ENCODE results near the gene CTU2. TPM values are rescaled to one million over a fixed set of nuclear protein-coding genes. Genes with fewer than 3 reads are reported as not detected.

Gene CTU2
- total and polyA plus RNA-seq, 7 experiments from 2014 or later: 13.0 to 43.3 (median 26.1) TPM

- Mint-ChIP-seq H3K27ac (no peak overlapping the region), H3K9me3 (peaks cover 0 to 2% (median 0%) of the 10 kb centered on the region in 11 donors), H3K4me1 (no peaks in the 10 kb centered on the region), H3K36me3 (peaks cover 0 to 16% (median 6%) of the 10 kb centered on the region in 5 donors), H3K4me3 (no peak overlapping the region), H3K27me3 (no peaks in the 10 kb centered on the region)
- DNase-seq (no peak), ATAC-seq (no peak)
- intact Hi-C loops (cut with micrococcal nuclease): no loop called here
- POLR2A ChIA-PET: interaction anchor here (1.6 kb wide), 1 partner anchor 9 kb away, joined by 5 read pairs; no protein-coding TSS in a partner anchor
- Histone ChIP-seq H3K27me3 (ENCODE audit: control insufficient read depth in 2 of 2, insufficient read depth in 2 of 2, low read length in 2 of 2) (no peaks in the 10 kb centered on the region), H3K4me3 (ENCODE audit: low read length) (no peak overlapping the region), H3K4me1 (ENCODE audit: control insufficient read depth in 2 of 2, insufficient read depth in 2 of 2, low read length in 2 of 2) (no peaks in the 10 kb centered on the region), H3K9me3 (ENCODE audit: control insufficient read depth in 2 of 3, low read length in 3 of 3) (no peaks in the 10 kb centered on the region), H3K36me3 (ENCODE audit: control insufficient read depth in 2 of 3, insufficient read depth in 3 of 3, low read length in 3 of 3) (peaks cover 4 to 85% (median 12%) of the 10 kb centered on the region in 3 experiments), H3K27ac (ENCODE audit: low read depth, low read length) (no peak overlapping the region)
- CTCF ChIA-PET: interaction anchor here (0.6 kb wide), 1 partner anchor 150 kb away, joined by 3 read pairs; no protein-coding TSS in a partner anchor
These were observed 10.3 kb downstream of the CTU2 start for GRCh38 chr16:88716601-88717001.

GRCh38 chr16:88718178-88718577 lies 11.9 kb downstream of the CTU2 start:
- intact Hi-C loops (cut with micrococcal nuclease): no loop called here
- Mint-ChIP-seq H3K9me3 (peaks cover 0 to 2% (median 0%) of the 10 kb centered on the region in 11 donors), H3K27ac (no peak overlapping the region), H3K27me3 (no peaks in the 10 kb centered on the region), H3K4me1 (no peaks in the 10 kb centered on the region), H3K4me3 (no peak overlapping the region), H3K36me3 (peaks cover 0 to 16% (median 6%) of the 10 kb centered on the region in 5 donors)
- H3K4me3 ChIP-seq (ENCODE audit: low read length): no peak overlapping the region
- H3K9me3 ChIP-seq (ENCODE audit: control insufficient read depth in 2 of 3, low read length in 3 of 3): no peaks in the 10 kb centered on the region
- no peak for ATAC-seq
- DNase-seq: no peak
- ChIA-PET CTCF (no interaction called here), POLR2A (interaction anchor here (0.6 to 1.1 kb wide), 2 partner anchors 20 to 1165 kb away, joined by 3 read pairs; no protein-coding TSS in a partner anchor)
- peaks cover 10 to 98% (median 12%) of the 10 kb centered on the region in 3 experiments for H3K36me3 ChIP-seq (ENCODE audit: control insufficient read depth in 2 of 3, insufficient read depth in 3 of 3, low read length in 3 of 3)
- H3K4me1 ChIP-seq (ENCODE audit: control insufficient read depth in 2 of 2, insufficient read depth in 2 of 2, low read length in 2 of 2): no peaks in the 10 kb centered on the region
- no peak overlapping the region for H3K27ac ChIP-seq (ENCODE audit: low read depth, low read length)
- H3K27me3 ChIP-seq (ENCODE audit: control insufficient read depth in 2 of 2, insufficient read depth in 2 of 2, low read length in 2 of 2): no peaks in the 10 kb centered on the region

GRCh38 chr16:88719267-88719932 lies 13.1 kb downstream of the CTU2 start:
- Histone ChIP-seq H3K36me3 (ENCODE audit: control insufficient read depth in 2 of 3, insufficient read depth in 3 of 3, low read length in 3 of 3) (peaks cover 11 to 97% (median 12%) of the 10 kb centered on the region in 3 experiments), H3K27ac (ENCODE audit: low read depth, low read length) (no peak overlapping the region), H3K4me3 (ENCODE audit: low read length) (no peak overlapping the region), H3K4me1 (ENCODE audit: control insufficient read depth in 2 of 2, insufficient read depth in 2 of 2, low read length in 2 of 2) (no peaks in the 10 kb centered on the region), H3K27me3 (ENCODE audit: control insufficient read depth in 2 of 2, insufficient read depth in 2 of 2, low read length in 2 of 2) (no peaks in the 10 kb centered on the region), H3K9me3 (ENCODE audit: control insufficient read depth in 2 of 3, low read length in 3 of 3) (no peaks in the 10 kb centered on the region)
- no peaks in the 10 kb centered on the region for H3K4me1 Mint-ChIP-seq
- peaks cover 0 to 2% (median 0%) of the 10 kb centered on the region in 11 donors for H3K9me3 Mint-ChIP-seq
- peaks cover 0 to 16% (median 6%) of the 10 kb centered on the region in 5 donors for H3K36me3 Mint-ChIP-seq
- intact Hi-C loops (cut with micrococcal nuclease): no loop called here
- peak overlapping the region in 1 of 9 donors; percentile 9 for H3K27ac Mint-ChIP-seq
- ATAC-seq (no peak), DNase-seq (no peak)
- no peaks in the 10 kb centered on the region for H3K27me3 Mint-ChIP-seq
- H3K4me3 Mint-ChIP-seq: no peak overlapping the region
- ChIA-PET POLR2A (no interaction called here), CTCF (no interaction called here)

GRCh38 chr16:88719933-88720296 lies 13.6 kb downstream of the CTU2 start:
- Histone ChIP-seq H3K4me3 (ENCODE audit: low read length) (no peak overlapping the region), H3K9me3 (ENCODE audit: control insufficient read depth in 2 of 3, low read length in 3 of 3) (no peaks in the 10 kb centered on the region), H3K4me1 (ENCODE audit: control insufficient read depth in 2 of 2, insufficient read depth in 2 of 2, low read length in 2 of 2) (no peaks in the 10 kb centered on the region), H3K36me3 (ENCODE audit: control insufficient read depth in 2 of 3, insufficient read depth in 3 of 3, low read length in 3 of 3) (peaks cover 11 to 97% (median 12%) of the 10 kb centered on the region in 3 experiments), H3K27ac (ENCODE audit: low read depth, low read length) (no peak overlapping the region), H3K27me3 (ENCODE audit: control insufficient read depth in 2 of 2, insufficient read depth in 2 of 2, low read length in 2 of 2) (no peaks in the 10 kb centered on the region)
- no peak overlapping the region for H3K4me3 Mint-ChIP-seq
- ATAC-seq (no peak), DNase-seq (no peak)
- CTCF ChIA-PET: no interaction called here
- intact Hi-C loops (cut with micrococcal nuclease): no loop called here
- H3K27me3 Mint-ChIP-seq: no peaks in the 10 kb centered on the region
- H3K4me1 Mint-ChIP-seq: no peaks in the 10 kb centered on the region
- H3K27ac Mint-ChIP-seq: peak overlapping the region in 1 of 9 donors; percentile 72
- POLR2A ChIA-PET: no interaction called here
- peaks cover 0 to 2% (median 0%) of the 10 kb centered on the region in 11 donors for H3K9me3 Mint-ChIP-seq
- peaks cover 0 to 16% (median 6%) of the 10 kb centered on the region in 5 donors for H3K36me3 Mint-ChIP-seq

GRCh38 chr16:88720396-88720970 lies 14.2 kb downstream of the CTU2 start:
- Histone ChIP-seq H3K27me3 (ENCODE audit: control insufficient read depth in 2 of 2, insufficient read depth in 2 of 2, low read length in 2 of 2) (no peaks in the 10 kb centered on the region), H3K9me3 (ENCODE audit: control insufficient read depth in 2 of 3, low read length in 3 of 3) (no peaks in the 10 kb centered on the region), H3K4me1 (ENCODE audit: control insufficient read depth in 2 of 2, insufficient read depth in 2 of 2, low read length in 2 of 2) (no peaks in the 10 kb centered on the region), H3K4me3 (ENCODE audit: low read length) (no peak overlapping the region), H3K36me3 (ENCODE audit: control insufficient read depth in 2 of 3, insufficient read depth in 3 of 3, low read length in 3 of 3) (peaks cover 11 to 98% (median 12%) of the 10 kb centered on the region in 3 experiments), H3K27ac (ENCODE audit: low read depth, low read length) (no peak overlapping the region)
- Mint-ChIP-seq H3K36me3 (peaks cover 0 to 16% (median 6%) of the 10 kb centered on the region in 5 donors), H3K4me1 (no peaks in the 10 kb centered on the region), H3K27me3 (no peaks in the 10 kb centered on the region), H3K4me3 (no peak overlapping the region), H3K9me3 (peaks cover 0 to 2% (median 0%) of the 10 kb centered on the region in 11 donors), H3K27ac (peak overlapping the region in 1 of 9 donors; percentile 72)
- no peak for DNase-seq
- no peak for ATAC-seq
- ChIA-PET CTCF (interaction anchor here (1.0 kb wide), 1 partner anchor 51 kb away, joined by 3 read pairs; no protein-coding TSS in a partner anchor), POLR2A (no interaction called here)
- intact Hi-C loops (cut with micrococcal nuclease): no loop called here

GRCh38 chr16:88721236-88721635 lies 14.9 kb downstream of the CTU2 start:
- Mint-ChIP-seq H3K36me3 (peaks cover 0 to 16% (median 6%) of the 10 kb centered on the region in 5 donors), H3K9me3 (peaks cover 0 to 2% (median 0%) of the 10 kb centered on the region in 11 donors), H3K27ac (no peak overlapping the region), H3K27me3 (no peaks in the 10 kb centered on the region), H3K4me3 (no peak overlapping the region), H3K4me1 (no peaks in the 10 kb centered on the region)
- Histone ChIP-seq H3K9me3 (ENCODE audit: control insufficient read depth in 2 of 3, low read length in 3 of 3) (no peaks in the 10 kb centered on the region), H3K4me1 (ENCODE audit: control insufficient read depth in 2 of 2, insufficient read depth in 2 of 2, low read length in 2 of 2) (no peaks in the 10 kb centered on the region), H3K27ac (ENCODE audit: low read depth, low read length) (no peak overlapping the region), H3K4me3 (ENCODE audit: low read length) (no peak overlapping the region), H3K27me3 (ENCODE audit: control insufficient read depth in 2 of 2, insufficient read depth in 2 of 2, low read length in 2 of 2) (no peaks in the 10 kb centered on the region), H3K36me3 (ENCODE audit: control insufficient read depth in 2 of 3, insufficient read depth in 3 of 3, low read length in 3 of 3) (peaks cover 11 to 98% (median 12%) of the 10 kb centered on the region in 3 experiments)
- no peak for ATAC-seq
- CTCF ChIA-PET: interaction anchor here (1.0 kb wide), 1 partner anchor 51 kb away, joined by 3 read pairs; no protein-coding TSS in a partner anchor
- POLR2A ChIA-PET: no interaction called here
- intact Hi-C loops (cut with micrococcal nuclease): no loop called here
- no peak for DNase-seq

Data from naive thymus-derived CD4-positive, alpha-beta T cell (primary cell).